ENCODE data around the gene PRR13. TPM values are rescaled to one million over a fixed set of nuclear protein-coding genes. Genes with fewer than 3 reads are reported as not detected.
"Not testable (repeated sequence)": the region's sequence is repeated elsewhere in the genome, so short reads cannot be mapped to it uniquely, and the experiment has no call there.

Gene PRR13
- 100 to 1,000 TPM in 1 of 2 donors, 10 to 100 TPM in 1; 73.8 to 119 TPM for polyA plus RNA-seq

- Histone ChIP-seq H3K36me3 (ENCODE audit: control insufficient read depth in 2 of 2, insufficient read depth in 2 of 2, low read length in 1 of 2) (peaks cover 4 to 5% of the 10 kb centered on the region in 2 donors), H3K9me3 (ENCODE audit: control insufficient read depth in 2 of 2, insufficient read depth in 1 of 2, low read depth in 1 of 2, low read length in 1 of 2) (no peaks in the 10 kb centered on the region), H3K4me1 (ENCODE audit: control insufficient read depth in 2 of 2, insufficient read depth in 2 of 2, low read length in 1 of 2) (peaks cover 0 to 5% of the 10 kb centered on the region in 2 donors), H3K27ac (ENCODE audit: low read depth in 2 of 2, low read length in 1 of 2) (peak within 1 kb of the TSS; percentile 93 to 96), H3K27me3 (ENCODE audit: control insufficient read depth in 1 of 2, insufficient read depth in 2 of 2, low read length in 2 of 2) (no peaks in the 10 kb centered on the region), H3K4me3 (ENCODE audit: low read depth in 1 of 2, low read length in 2 of 2) (peak within 1 kb of the TSS; percentile 63 to 93)
- WGBS, 2 donors, result 1 to 2% methylated on average over 31 of the region's 31 CpGs
These were observed at the start of gene PRR13 for GRCh38 chr12:53441040-53441833. PRR13 (plus strand) TSS chr12:53441734; CDS start chr12:53442715, 981 bp downstream.

- 80 to 87% methylated on average over 7 of the region's 7 CpGs for WGBS, 2 donors
- H3K36me3 ChIP-seq (ENCODE audit: control insufficient read depth in 2 of 2, insufficient read depth in 2 of 2, low read length in 1 of 2), result no peaks in the 10 kb centered on the region
- no peaks in the 10 kb centered on the region for H3K4me1 ChIP-seq (ENCODE audit: control insufficient read depth in 2 of 2, insufficient read depth in 2 of 2, low read length in 1 of 2)
These were observed 41.6 kb upstream of the PRR13 start for GRCh38 chr12:53399896-53400295.

GRCh38 chr12:53402351-53402750 is 39.2 kb upstream of the PRR13 start:
- H3K4me1 ChIP-seq (ENCODE audit: control insufficient read depth in 2 of 2, insufficient read depth in 2 of 2, low read length in 1 of 2); H3K9me3 ChIP-seq (ENCODE audit: control insufficient read depth in 2 of 2, insufficient read depth in 1 of 2, low read depth in 1 of 2, low read length in 1 of 2); H3K4me3 ChIP-seq (ENCODE audit: low read depth in 1 of 2, low read length in 2 of 2); H3K27ac ChIP-seq (ENCODE audit: low read depth in 2 of 2, low read length in 1 of 2); H3K27me3 ChIP-seq (ENCODE audit: control insufficient read depth in 1 of 2, insufficient read depth in 2 of 2, low read length in 2 of 2); H3K36me3 ChIP-seq (ENCODE audit: control insufficient read depth in 2 of 2, insufficient read depth in 2 of 2, low read length in 1 of 2): not testable (repeated sequence)
- 94 to 96% methylated on average over 16 of the region's 16 CpGs for WGBS, 2 donors

More at GRCh38 chr12:53399896-53400295, 41.6 kb upstream of the PRR13 start:
- no peak overlapping the region for H3K27ac ChIP-seq (ENCODE audit: low read depth in 2 of 2, low read length in 1 of 2)
- no peak overlapping the region for H3K4me3 ChIP-seq (ENCODE audit: low read depth in 1 of 2, low read length in 2 of 2)
- no peaks in the 10 kb centered on the region for H3K27me3 ChIP-seq (ENCODE audit: control insufficient read depth in 1 of 2, insufficient read depth in 2 of 2, low read length in 2 of 2)
- no peaks in the 10 kb centered on the region for H3K9me3 ChIP-seq (ENCODE audit: control insufficient read depth in 2 of 2, insufficient read depth in 1 of 2, low read depth in 1 of 2, low read length in 1 of 2)

GRCh38 chr12:53402871-53403270 is 38.7 kb upstream of the PRR13 start:
- Histone ChIP-seq H3K27me3 (ENCODE audit: control insufficient read depth in 1 of 2, insufficient read depth in 2 of 2, low read length in 2 of 2) (no peaks in the 10 kb centered on the region), H3K4me3 (ENCODE audit: low read depth in 1 of 2, low read length in 2 of 2) (no peak overlapping the region), H3K4me1 (ENCODE audit: control insufficient read depth in 2 of 2, insufficient read depth in 2 of 2, low read length in 1 of 2) (no peaks in the 10 kb centered on the region), H3K36me3 (ENCODE audit: control insufficient read depth in 2 of 2, insufficient read depth in 2 of 2, low read length in 1 of 2) (no peaks in the 10 kb centered on the region), H3K9me3 (ENCODE audit: control insufficient read depth in 2 of 2, insufficient read depth in 1 of 2, low read depth in 1 of 2, low read length in 1 of 2) (no peaks in the 10 kb centered on the region), H3K27ac (ENCODE audit: low read depth in 2 of 2, low read length in 1 of 2) (no peak overlapping the region)
- 81 to 82% methylated on average over 7 of the region's 7 CpGs for WGBS, 2 donors

GRCh38 chr12:53410951-53411350 is 30.6 kb upstream of the PRR13 start:
- Histone ChIP-seq H3K27me3 (ENCODE audit: control insufficient read depth in 1 of 2, insufficient read depth in 2 of 2, low read length in 2 of 2) (no peaks in the 10 kb centered on the region), H3K27ac (ENCODE audit: low read depth in 2 of 2, low read length in 1 of 2) (no peak overlapping the region), H3K4me3 (ENCODE audit: low read depth in 1 of 2, low read length in 2 of 2) (no peak overlapping the region), H3K9me3 (ENCODE audit: control insufficient read depth in 2 of 2, insufficient read depth in 1 of 2, low read depth in 1 of 2, low read length in 1 of 2) (no peaks in the 10 kb centered on the region), H3K4me1 (ENCODE audit: control insufficient read depth in 2 of 2, insufficient read depth in 2 of 2, low read length in 1 of 2) (no peaks in the 10 kb centered on the region), H3K36me3 (ENCODE audit: control insufficient read depth in 2 of 2, insufficient read depth in 2 of 2, low read length in 1 of 2) (peaks cover 9 to 19% of the 10 kb centered on the region in 2 donors)
- 96% methylated on average over 5 of the region's 5 CpGs for WGBS, 2 donors

GRCh38 chr12:53413485-53414204 is 27.9 kb upstream of the PRR13 start:
- Histone ChIP-seq H3K4me1 (ENCODE audit: control insufficient read depth in 2 of 2, insufficient read depth in 2 of 2, low read length in 1 of 2) (no peaks in the 10 kb centered on the region), H3K9me3 (ENCODE audit: control insufficient read depth in 2 of 2, insufficient read depth in 1 of 2, low read depth in 1 of 2, low read length in 1 of 2) (no peaks in the 10 kb centered on the region), H3K27ac (ENCODE audit: low read depth in 2 of 2, low read length in 1 of 2) (no peak overlapping the region), H3K36me3 (ENCODE audit: control insufficient read depth in 2 of 2, insufficient read depth in 2 of 2, low read length in 1 of 2) (peaks cover 9 to 19% of the 10 kb centered on the region in 2 donors), H3K27me3 (ENCODE audit: control insufficient read depth in 1 of 2, insufficient read depth in 2 of 2, low read length in 2 of 2) (no peaks in the 10 kb centered on the region), H3K4me3 (ENCODE audit: low read depth in 1 of 2, low read length in 2 of 2) (no peak overlapping the region)
- 69 to 71% methylated on average over 3 of the region's 3 CpGs for WGBS, 2 donors

GRCh38 chr12:53414756-53415417 is 26.6 kb upstream of the PRR13 start:
- H3K9me3 ChIP-seq (ENCODE audit: control insufficient read depth in 2 of 2, insufficient read depth in 1 of 2, low read depth in 1 of 2, low read length in 1 of 2), result no peaks in the 10 kb centered on the region
- peak overlapping the region in 1 of 2 donors; percentile 4 for H3K27ac ChIP-seq (ENCODE audit: low read depth in 2 of 2, low read length in 1 of 2)
- no peak overlapping the region for H3K4me3 ChIP-seq (ENCODE audit: low read depth in 1 of 2, low read length in 2 of 2)
- no peaks in the 10 kb centered on the region for H3K4me1 ChIP-seq (ENCODE audit: control insufficient read depth in 2 of 2, insufficient read depth in 2 of 2, low read length in 1 of 2)
- H3K36me3 ChIP-seq (ENCODE audit: control insufficient read depth in 2 of 2, insufficient read depth in 2 of 2, low read length in 1 of 2), result peaks cover 9 to 15% of the 10 kb centered on the region in 2 donors
- no peaks in the 10 kb centered on the region for H3K27me3 ChIP-seq (ENCODE audit: control insufficient read depth in 1 of 2, insufficient read depth in 2 of 2, low read length in 2 of 2)
- WGBS, 2 donors, result 37 to 43% methylated on average over 3 of the region's 3 CpGs

GRCh38 chr12:53415752-53416389 is 25.7 kb upstream of the PRR13 start:
- H3K27ac ChIP-seq (ENCODE audit: low read depth in 2 of 2, low read length in 1 of 2); H3K27me3 ChIP-seq (ENCODE audit: control insufficient read depth in 1 of 2, insufficient read depth in 2 of 2, low read length in 2 of 2); H3K9me3 ChIP-seq (ENCODE audit: control insufficient read depth in 2 of 2, insufficient read depth in 1 of 2, low read depth in 1 of 2, low read length in 1 of 2); H3K4me3 ChIP-seq (ENCODE audit: low read depth in 1 of 2, low read length in 2 of 2); H3K4me1 ChIP-seq (ENCODE audit: control insufficient read depth in 2 of 2, insufficient read depth in 2 of 2, low read length in 1 of 2): not testable (repeated sequence)
- H3K36me3 ChIP-seq (ENCODE audit: control insufficient read depth in 2 of 2, insufficient read depth in 2 of 2, low read length in 1 of 2), result peaks cover 7 to 12% of the 10 kb centered on the region in 2 donors
- WGBS, 2 donors, result 63 to 78% methylated on average over 2 of the region's 2 CpGs

GRCh38 chr12:53417291-53417816 is 24.2 kb upstream of the PRR13 start:
- H3K4me1 ChIP-seq (ENCODE audit: control insufficient read depth in 2 of 2, insufficient read depth in 2 of 2, low read length in 1 of 2), result not testable (repeated sequence)

More at GRCh38 chr12:53417291-53417816, 24.2 kb upstream of the PRR13 start:
- not testable (repeated sequence) for H3K27me3 ChIP-seq (ENCODE audit: control insufficient read depth in 1 of 2, insufficient read depth in 2 of 2, low read length in 2 of 2); H3K4me3 ChIP-seq (ENCODE audit: low read depth in 1 of 2, low read length in 2 of 2); H3K27ac ChIP-seq (ENCODE audit: low read depth in 2 of 2, low read length in 1 of 2); H3K36me3 ChIP-seq (ENCODE audit: control insufficient read depth in 2 of 2, insufficient read depth in 2 of 2, low read length in 1 of 2); H3K9me3 ChIP-seq (ENCODE audit: control insufficient read depth in 2 of 2, insufficient read depth in 1 of 2, low read depth in 1 of 2, low read length in 1 of 2)
- WGBS, 2 donors, result 70 to 75% methylated on average over 9 of the region's 9 CpGs
